Effector CD8-positive, alpha-beta T cell (primary cell): Measurements from ENCODE around the gene ST3GAL5.
"Not testable (repeated sequence)": the region's sequence is repeated elsewhere in the genome, so short reads cannot be mapped to it uniquely, and the experiment has no call there.

Experiments used
- DNase-seq: peaks from one replicate; lab custom pipeline; 2025; lab: John Stamatoyannopoulos, UW

The ST3GAL5 gene

GRCh38 chr2:85893428-85894258 lies 4.9 kb upstream of the ST3GAL5 start:
- DNase-seq = no peak

- DNase-seq = no peak
These were observed 3.6 kb upstream of the ST3GAL5 start for GRCh38 chr2:85892216-85892944.

DNA sequence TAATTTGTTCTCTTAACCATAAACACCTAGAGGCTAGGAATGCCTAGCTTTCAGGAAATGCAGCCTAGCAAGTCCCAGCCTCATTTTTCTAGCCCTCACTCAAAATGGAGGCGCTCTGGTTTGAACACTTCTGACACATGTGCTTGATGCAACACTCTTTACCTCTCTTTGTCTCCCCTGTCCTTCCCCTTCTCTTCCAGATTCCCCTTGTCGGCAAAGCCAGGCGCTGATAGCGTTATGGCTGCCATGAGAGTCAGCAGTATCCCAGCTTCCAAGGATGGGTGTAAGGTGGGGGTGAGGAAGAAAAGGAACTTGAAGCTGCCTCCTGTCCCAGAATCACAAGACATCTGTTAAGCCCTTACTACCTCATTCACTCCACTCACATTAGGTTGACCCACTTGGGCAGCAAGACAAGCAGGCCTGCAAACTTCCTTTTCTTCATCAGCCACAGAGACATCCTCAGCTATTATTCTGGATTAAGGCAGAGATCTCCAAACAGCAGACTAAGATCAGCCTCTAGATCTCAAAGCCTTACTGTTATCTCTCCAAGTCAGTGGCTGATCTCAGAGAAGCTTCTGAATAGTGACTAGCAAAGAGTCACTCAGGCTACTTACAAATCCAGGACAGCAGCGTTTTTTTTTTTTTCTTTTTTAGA lies 1.9 kb upstream of the ST3GAL5 start:
- no peak for DNase-seq

DNA sequence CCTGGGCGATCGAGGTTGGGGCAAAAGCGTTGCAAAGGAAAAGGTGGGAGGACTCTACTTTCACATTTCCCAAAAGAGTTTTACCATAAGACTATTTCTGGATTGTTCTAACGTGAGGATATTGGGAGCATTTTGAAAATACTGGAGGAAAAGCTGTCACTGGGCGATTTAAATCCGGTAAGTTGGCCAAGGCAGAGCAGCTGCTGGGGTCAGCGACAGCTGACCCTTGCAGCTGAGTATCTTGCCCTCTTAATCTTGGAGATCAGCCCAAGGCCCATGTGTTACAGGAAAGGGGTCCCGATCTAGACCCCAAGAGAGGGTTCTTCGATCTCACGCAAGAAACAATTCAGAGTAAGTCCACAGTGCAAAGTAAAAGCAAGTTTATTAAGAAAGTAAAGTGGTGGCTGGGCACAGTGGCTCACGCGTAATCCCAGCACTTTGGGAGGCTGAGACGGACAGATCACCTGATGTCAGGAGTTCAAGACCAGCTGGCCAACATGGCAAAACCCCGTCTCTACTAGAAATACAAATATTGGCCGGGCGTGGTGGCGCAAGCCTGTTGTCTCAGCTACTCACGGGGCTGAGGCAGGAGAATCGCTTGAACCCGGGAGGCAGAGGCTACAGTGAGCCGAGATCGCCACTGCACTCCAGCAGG lies 964 bp upstream of the ST3GAL5 start:
- DNase-seq = no peak

- no peak for DNase-seq
These were observed 638 bp downstream of the ST3GAL5 start for GRCh38 chr2:85888020-85888683.

DNA sequence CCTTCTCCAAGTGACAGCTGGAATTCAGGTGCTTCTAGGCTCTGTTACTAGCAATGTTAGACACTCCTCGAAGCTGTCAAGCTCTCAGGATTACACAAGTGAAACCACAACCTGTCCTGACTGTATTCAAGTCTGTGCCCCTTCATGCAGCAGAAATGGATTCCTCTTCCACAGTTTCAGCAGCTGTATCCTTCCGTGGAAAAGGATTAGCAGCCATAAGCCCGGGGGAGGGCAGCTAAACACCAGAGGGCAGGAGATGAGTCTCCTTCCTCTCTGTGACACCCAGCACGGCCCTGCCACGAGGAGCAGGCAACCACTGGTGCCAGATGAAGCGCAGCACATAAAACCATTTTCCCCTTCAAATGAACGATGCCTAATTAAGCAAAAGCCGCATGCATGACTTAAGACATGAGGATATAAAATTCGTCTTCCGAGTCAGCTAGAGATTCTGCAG lies 1.2 kb downstream of the ST3GAL5 start:
- peak; percentile 7 for DNase-seq

GRCh38 chr2:85886590-85886989 lies 2.2 kb downstream of the ST3GAL5 start:
- no peak for DNase-seq

GRCh38 chr2:85886141-85886540 lies 2.6 kb downstream of the ST3GAL5 start:
- DNase-seq = no peak

- not testable (repeated sequence) for DNase-seq
These were observed 7.0 kb downstream of the ST3GAL5 start for GRCh38 chr2:85881781-85882180.

GRCh38 chr2:85880716-85881328 lies 8.0 kb downstream of the ST3GAL5 start:
- not testable (repeated sequence) for DNase-seq

GRCh38 chr2:85878719-85879370 lies 9.9 kb downstream of the ST3GAL5 start:
- no peak for DNase-seq

GRCh38 chr2:85875350-85876050 lies 13.3 kb downstream of the ST3GAL5 start:
- no peak for DNase-seq

DNA sequence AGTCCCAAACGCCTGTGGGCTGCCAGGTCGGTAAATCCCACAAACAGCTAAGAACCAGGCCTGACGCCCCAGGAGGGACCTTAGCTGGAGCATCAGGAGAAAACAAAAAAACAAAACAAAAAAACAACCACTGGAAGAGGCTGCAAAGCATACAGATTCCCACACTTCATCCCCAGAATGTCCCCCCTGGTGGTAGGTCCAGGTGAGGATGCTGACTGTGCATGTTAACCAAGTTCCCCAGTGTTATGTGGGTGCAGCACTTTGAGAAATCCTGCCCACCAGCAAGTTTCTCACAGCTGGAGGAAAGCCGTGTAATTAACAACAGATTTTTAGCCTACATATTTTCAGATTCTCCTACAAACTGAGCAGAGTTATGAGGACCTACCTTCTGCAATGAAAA lies 15.1 kb downstream of the ST3GAL5 start:
- DNase-seq = no peak

GRCh38 chr2:85872536-85873161 lies 16.1 kb downstream of the ST3GAL5 start:
- DNase-seq = no peak

- DNase-seq = no peak
These were observed 17.2 kb downstream of the ST3GAL5 start for GRCh38 chr2:85871494-85872164.

DNA sequence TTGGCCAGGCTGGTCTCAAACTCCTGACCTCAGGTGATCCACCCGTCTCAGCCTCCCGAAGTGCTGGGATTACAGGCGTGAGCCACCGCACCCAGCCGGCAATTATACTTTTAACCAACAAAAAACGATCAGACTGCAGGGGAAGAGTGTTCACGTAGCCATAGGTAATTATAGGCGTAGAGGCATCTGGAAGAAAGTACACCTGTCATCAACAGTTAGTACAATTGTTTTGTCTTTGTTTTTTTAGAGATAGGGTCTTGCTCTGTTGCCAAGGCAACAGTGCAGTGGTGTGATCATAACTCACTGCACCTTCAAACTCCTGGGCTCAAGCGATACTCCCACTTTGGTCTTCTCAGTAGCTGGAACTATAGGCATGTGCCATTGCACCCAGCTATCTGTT lies 20.0 kb downstream of the ST3GAL5 start:
- no peak for DNase-seq

DNA sequence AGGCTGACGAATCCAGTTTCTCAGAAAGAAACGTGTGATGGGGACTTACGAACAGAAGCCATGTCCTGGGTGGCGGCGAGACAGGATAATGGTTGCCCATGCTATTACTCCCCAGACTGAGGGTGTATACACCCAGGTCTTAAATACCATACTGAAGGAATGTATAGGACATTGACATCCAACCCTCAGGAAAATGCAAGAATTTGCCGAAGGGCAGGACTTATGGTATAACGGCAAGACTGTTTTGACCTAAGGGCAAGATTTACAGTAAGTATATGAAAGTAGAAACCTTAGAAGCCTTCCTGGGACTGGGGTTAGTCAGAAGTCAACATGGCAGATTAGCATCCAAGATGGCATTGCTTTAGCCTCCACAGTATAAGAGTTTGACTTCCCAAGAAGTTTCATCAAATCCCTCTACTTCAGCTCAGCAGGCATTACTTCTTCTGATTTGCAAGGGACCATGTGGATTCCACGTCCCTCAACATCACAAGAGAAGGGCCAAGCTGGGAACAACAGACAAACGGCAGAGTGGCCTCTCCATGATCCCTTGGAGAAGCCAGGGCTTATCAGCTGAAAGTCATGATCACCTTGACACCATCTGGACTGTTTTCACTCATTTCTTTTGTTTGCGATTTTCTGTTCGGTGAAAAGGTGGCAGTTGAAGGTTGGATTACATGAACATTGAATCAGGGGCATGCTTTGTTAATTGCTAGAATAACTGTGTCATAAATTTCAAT lies 21.1 kb downstream of the ST3GAL5 start:
- no peak for DNase-seq

GRCh38 chr2:85867121-85867520 lies 21.7 kb downstream of the ST3GAL5 start:
- DNase-seq = no peak
